GM04503 (cell line): ENCODE data around the gene IAH1.

Experiments
- DNase-seq: peaks from one replicate; pipeline ENCODE4 v3.0.0-alpha.2; 2012; ENCODE audit warnings: low read depth

The IAH1 gene

GRCh38 chr2:9527995-9528787 is 53.8 kb downstream of the IAH1 start:
- no peak for DNase-seq

GRCh38 chr2:9532421-9532820 is 58.1 kb downstream of the IAH1 start:
- DNase-seq = no peak

DNA sequence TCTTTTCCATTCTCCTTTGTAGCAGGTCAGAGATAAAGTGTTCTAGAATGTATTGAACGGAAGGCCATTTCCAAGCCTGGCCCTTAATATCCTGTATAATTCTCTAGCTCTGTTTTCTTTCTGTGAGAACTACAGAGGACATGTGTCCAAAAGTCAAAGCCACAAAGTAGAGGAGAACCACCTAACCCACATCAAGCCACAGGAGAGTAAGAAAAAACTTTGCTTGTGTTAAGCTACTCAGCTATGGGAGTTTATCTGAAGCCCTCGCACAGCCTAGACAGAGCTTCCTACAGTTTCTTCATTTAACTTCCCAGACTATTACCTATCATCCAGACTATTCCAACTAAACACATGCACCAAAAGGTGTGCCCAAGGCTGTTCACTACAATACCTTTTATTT is 59.3 kb downstream of the IAH1 start:
- no peak for DNase-seq

DNA sequence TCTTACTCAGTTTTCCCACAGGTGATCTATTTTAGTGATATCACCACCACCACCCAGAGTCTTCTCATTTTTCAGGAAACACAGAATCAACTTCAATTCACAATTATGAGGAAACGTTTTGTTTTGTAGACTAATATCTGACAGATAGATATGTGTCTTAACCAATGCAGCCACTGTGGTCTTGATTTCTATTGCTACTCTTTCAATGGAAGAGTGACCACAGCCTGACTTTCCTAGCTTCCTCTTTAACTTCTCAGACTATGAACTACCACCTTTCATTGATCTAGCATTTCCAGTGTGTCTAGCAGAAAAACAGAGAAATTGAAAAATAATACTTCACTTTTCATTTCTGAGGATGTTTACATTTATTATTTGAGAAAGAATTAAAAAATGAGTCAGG is 60.8 kb downstream of the IAH1 start:
- DNase-seq = no peak

DNA sequence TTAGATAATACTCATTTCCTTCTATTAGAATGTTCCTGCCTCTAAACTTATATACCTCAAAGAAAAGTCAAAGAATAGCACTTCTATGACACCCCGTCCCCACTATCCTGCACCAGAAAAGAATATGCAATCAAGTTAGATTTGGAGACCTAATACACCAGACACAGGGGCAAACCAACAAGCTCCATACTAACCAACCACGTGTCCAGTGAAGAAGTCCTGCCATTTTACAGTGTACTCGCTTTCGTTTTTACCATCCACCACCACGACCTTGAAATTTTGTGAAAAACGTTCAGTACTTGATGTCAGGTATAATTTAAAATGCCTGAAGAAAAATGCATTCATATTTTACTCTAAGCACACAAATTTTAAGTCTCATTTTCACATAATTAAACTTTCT is 62.2 kb downstream of the IAH1 start:
- DNase-seq = no peak

- peak; percentile 97 for DNase-seq
Observed at GRCh38 chr2:9538000-9538507, 63.7 kb downstream of the IAH1 start.
